ENCODE data around the gene DNLZ. TPM values are rescaled to one million over a fixed set of nuclear protein-coding genes. Genes with fewer than 3 reads are reported as not detected.

DNLZ gene
- polyA plus RNA-seq, 2 of the 4 experiments (the other 2 are of a cell fraction) = 8.0 to 19.9 TPM

GRCh38 chr9:136361754-136362449 lies 1.6 kb downstream of the DNLZ start:
- no peak for ATAC-seq

GRCh38 chr9:136361047-136361753 lies 2.3 kb downstream of the DNLZ start:
- no peak overlapping the region for H3K27ac ChIP-seq
- ATAC-seq = no peak

More at GRCh38 chr9:136361754-136362449, 1.6 kb downstream of the DNLZ start:
- ChIA-PET CTCF (interaction anchor here (1.0 to 2.3 kb wide), 8 partner anchors 8 to 335 kb away, joined by 3 to 18 read pairs (median 8); no protein-coding TSS in a partner anchor), POLR2A (interaction anchor here (1.4 to 2.4 kb wide), 2 partner anchors 8 to 27 kb away, joined by 5 to 25 read pairs; no protein-coding TSS in a partner anchor)
- Histone ChIP-seq H3K9me3 (no peaks in the 10 kb centered on the region), H3K27ac (no peak overlapping the region; a peak in 1 of 6 replicates), H3K4me1 (peaks cover 13% of the 10 kb centered on the region; the same call in 2 of the 3 replicates), H3K4me2 (no peak overlapping the region), H3K4me3 (no peak overlapping the region)
- DNase-seq (ENCODE audit: low read depth in 1 of 2, low spot score in 1 of 2) (no peak), FAIRE-seq (no peak)
- TF ChIP-seq TFCP2L1 (CRISPR knock-in tag; IDR thresholded peaks at IDR 0.05) = no peak
- TF ChIP-seq ELK1 (IDR thresholded peaks at IDR 0.05; ENCODE audit: low read depth, low read length) = no peak
- no peak for TF ChIP-seq SREBF2 (IDR thresholded peaks at IDR 0.05)
- no peak for TF ChIP-seq GATA3 (IDR thresholded peaks at IDR 0.05; ENCODE audit: borderline replicate concordance)
- no peak for TF ChIP-seq NPAS2 (CRISPR knock-in tag; IDR thresholded peaks at IDR 0.05; ENCODE audit: borderline replicate concordance)
- TF ChIP-seq CHD2 (IDR thresholded peaks at IDR 0.05; ENCODE audit: low read length, partially characterized antibody) = no peak
- TF ChIP-seq, protein P1, sequence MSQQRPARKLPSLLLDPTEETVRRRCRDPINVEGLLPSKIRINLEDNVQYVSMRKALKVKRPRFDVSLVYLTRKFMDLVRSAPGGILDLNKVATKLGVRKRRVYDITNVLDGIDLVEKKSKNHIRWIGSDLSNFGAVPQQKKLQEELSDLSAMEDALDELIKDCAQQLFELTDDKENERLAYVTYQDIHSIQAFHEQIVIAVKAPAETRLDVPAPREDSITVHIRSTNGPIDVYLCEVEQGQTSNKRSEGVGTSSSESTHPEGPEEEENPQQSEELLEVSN (IDR thresholded peaks at IDR 0.05; ENCODE audit: borderline replicate concordance, low read depth) = no peak
- no peak for TF ChIP-seq EHMT2 (IDR thresholded peaks at IDR 0.05; ENCODE audit: low read depth)
- no peak for TF ChIP-seq RCOR1 (IDR thresholded peaks at IDR 0.05; ENCODE audit: low read depth, low read length)
- TF ChIP-seq RFX5 (IDR thresholded peaks at IDR 0.05) = no peak
- no peak for TF ChIP-seq JUN (IDR thresholded peaks at IDR 0.05)
- no peak for TF ChIP-seq HOXB5 (CRISPR knock-in tag; IDR thresholded peaks at IDR 0.05)
- TF ChIP-seq JUNB (IDR thresholded peaks at IDR 0.05) = no peak
- 87% methylated on average over 20 of the region's 26 CpGs for WGBS (ENCODE audit: missing lambda C conversion rate)

GRCh38 chr9:136359774-136360718 lies 3.5 kb downstream of the DNLZ start:
- no peak for DNase-seq (ENCODE audit: low read depth in 1 of 2, low spot score in 1 of 2)
- Histone ChIP-seq H3K27ac (no peak overlapping the region), H3K9me3 (no peaks in the 10 kb centered on the region), H3K4me1 (peaks cover 26% of the 10 kb centered on the region; the same call in 2 of the 3 replicates), H3K4me2 (no peak overlapping the region), H3K4me3 (no peak overlapping the region)
- POLR2A ChIA-PET = no interaction called here
- 84% methylated on average over 20 of the region's 38 CpGs for WGBS (ENCODE audit: missing lambda C conversion rate)
- ATAC-seq = no peak
- CTCF ChIA-PET = interaction anchor here (1.0 to 1.7 kb wide), 3 partner anchors 9 to 29 kb away, joined by 3 read pairs; no protein-coding TSS in a partner anchor
- TF ChIP-seq CHD2 (IDR thresholded peaks at IDR 0.05; ENCODE audit: low read length, partially characterized antibody) = no peak
- TF ChIP-seq HES2 (IDR thresholded peaks at IDR 0.05) = no peak
- no peak for TF ChIP-seq HOXB13 (CRISPR knock-in tag; IDR thresholded peaks at IDR 0.05; ENCODE audit: low read depth)
- TF ChIP-seq HOXA7 (CRISPR knock-in tag; IDR thresholded peaks at IDR 0.05) = no peak
- TF ChIP-seq RFX5 (IDR thresholded peaks at IDR 0.05) = no peak
- TF ChIP-seq ESRRA (IDR thresholded peaks at IDR 0.05; ENCODE audit: borderline replicate concordance, low read length) = no peak
- TF ChIP-seq, protein P2, sequence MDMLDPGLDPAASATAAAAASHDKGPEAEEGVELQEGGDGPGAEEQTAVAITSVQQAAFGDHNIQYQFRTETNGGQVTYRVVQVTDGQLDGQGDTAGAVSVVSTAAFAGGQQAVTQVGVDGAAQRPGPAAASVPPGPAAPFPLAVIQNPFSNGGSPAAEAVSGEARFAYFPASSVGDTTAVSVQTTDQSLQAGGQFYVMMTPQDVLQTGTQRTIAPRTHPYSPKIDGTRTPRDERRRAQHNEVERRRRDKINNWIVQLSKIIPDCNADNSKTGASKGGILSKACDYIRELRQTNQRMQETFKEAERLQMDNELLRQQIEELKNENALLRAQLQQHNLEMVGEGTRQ (IDR thresholded peaks at IDR 0.05) = no peak
- no peak for TF ChIP-seq PBX3 (IDR thresholded peaks at IDR 0.05)
- no peak for TF ChIP-seq CHD4 (IDR thresholded peaks at IDR 0.05; ENCODE audit: borderline replicate concordance)
- no peak for TF ChIP-seq KDM5A (IDR thresholded peaks at IDR 0.05)
- TF ChIP-seq ATOH8 (CRISPR knock-in tag; IDR thresholded peaks at IDR 0.05; ENCODE audit: low read depth) = no peak
- no peak for TF ChIP-seq ZC3H11A (IDR thresholded peaks at IDR 0.05)
- no peak for TF ChIP-seq RAD21 (conservative IDR thresholded peaks at IDR 0.05 in 1 of 2, IDR thresholded peaks at IDR 0.05 in 1 of 2)
- FAIRE-seq = no peak

More at GRCh38 chr9:136361047-136361753, 2.3 kb downstream of the DNLZ start:
- CTCF ChIA-PET = interaction anchor here (1.1 to 1.7 kb wide), 2 partner anchors 21 to 28 kb away, joined by 3 to 9 read pairs; no protein-coding TSS in a partner anchor
- Histone ChIP-seq H3K4me1 (peaks cover 16% of the 10 kb centered on the region; the same call in 2 of the 3 replicates), H3K4me2 (no peak overlapping the region), H3K4me3 (no peak overlapping the region), H3K9me3 (no peaks in the 10 kb centered on the region)
- 92% methylated on average over 28 of the region's 43 CpGs for WGBS (ENCODE audit: missing lambda C conversion rate)
- DNase-seq (ENCODE audit: low read depth in 1 of 2, low spot score in 1 of 2) = no peak
- POLR2A ChIA-PET = no interaction called here
- no peak for FAIRE-seq
- TF ChIP-seq PHF8 (IDR thresholded peaks at IDR 0.05; ENCODE audit: borderline replicate concordance, low read depth) = no peak
- TF ChIP-seq EHMT2 (IDR thresholded peaks at IDR 0.05; ENCODE audit: low read depth) = no peak

Data from A549 (cell line).